Trophoblast cell (in vitro differentiated cells and primary cell): Measurements from ENCODE around the gene NIBAN1.

ENCODE experiments used
- DNase-seq, 2 donors: peaks; one replicate each; pipeline ENCODE4 v3.0.0-alpha.2; 2016
- H2AFZ ChIP-seq: 2 replicates; pipeline ENCODE4 v1.6.1; 2013; ENCODE audit warnings: low read length, moderate library complexity, mild to moderate bottlenecking; ENCODE audit not compliant: insufficient read depth, poor library complexity
- H2AK5ac ChIP-seq: 2 replicates; pipeline ENCODE4 v1.6.1; 2013; ENCODE audit warnings: mild to moderate bottlenecking, low read length
- H2BK120ac ChIP-seq: 2 replicates; pipeline ENCODE4 v1.6.1; 2013; ENCODE audit warnings: low read length, mild to moderate bottlenecking, moderate library complexity; ENCODE audit not compliant: insufficient read depth, poor library complexity
- H2BK12ac ChIP-seq: 2 replicates; pipeline ENCODE4 v1.6.1; 2013; ENCODE audit warnings: mild to moderate bottlenecking, low read length, moderate library complexity
- H2BK5ac ChIP-seq: 2 replicates; pipeline ENCODE4 v1.6.1; 2013; ENCODE audit warnings: low read length, low read depth, moderate library complexity, mild to moderate bottlenecking; ENCODE audit not compliant: poor library complexity
- H3K14ac ChIP-seq: 2 replicates; pipeline ENCODE4 v1.6.1; 2013; ENCODE audit warnings: mild to moderate bottlenecking, low read length
- H3K18ac ChIP-seq: 2 replicates; pipeline ENCODE4 v1.6.1; 2013; ENCODE audit warnings: mild to moderate bottlenecking, low read length
- H3K23ac ChIP-seq: 2 replicates; pipeline ENCODE4 v1.6.1; 2013; ENCODE audit warnings: low read length
- H3K27ac ChIP-seq: 2 replicates; pipeline ENCODE4 v1.5.1; 2013; ENCODE audit warnings: low read depth, mild to moderate bottlenecking, inconsistent platforms, low read length, moderate library complexity
- H3K27me3 ChIP-seq: 2 replicates; pipeline ENCODE4 v1.6.1; 2013; ENCODE audit warnings: inconsistent platforms, mild to moderate bottlenecking, low read length, moderate library complexity; ENCODE audit not compliant: insufficient read depth
- H3K36me3 ChIP-seq, 2 experiments: 1 replicate in 1 of 2; 2 replicates in 1 of 2; pipeline ENCODE4 v1.6.1; 2013; ENCODE audit warnings: low read length in 2 of 2, mild to moderate bottlenecking in 2 of 2, moderate library complexity in 1 of 2; ENCODE audit not compliant: insufficient read depth in 2 of 2, control insufficient read depth in 1 of 2
- H3K4ac ChIP-seq: 2 replicates; pipeline ENCODE4 v1.6.1; 2013; ENCODE audit warnings: low read depth, mild to moderate bottlenecking, low read length, moderate library complexity
- H3K4me1 ChIP-seq, 2 experiments: 1 replicate in 1 of 2; 2 replicates in 1 of 2; pipeline ENCODE4 v1.6.1; 2013; ENCODE audit warnings: low read length in 2 of 2, mild to moderate bottlenecking in 2 of 2, moderate library complexity in 1 of 2; ENCODE audit not compliant: insufficient read depth in 2 of 2, control insufficient read depth in 1 of 2
- H3K4me2 ChIP-seq: 2 replicates; pipeline ENCODE4 v1.6.1; 2013; ENCODE audit warnings: inconsistent platforms, mild to moderate bottlenecking, low read length, moderate library complexity
- H3K4me3 ChIP-seq: 2 replicates; pipeline ENCODE4 v1.5.1; 2013; ENCODE audit warnings: mild to moderate bottlenecking, low read depth, low read length, inconsistent platforms
- H3K79me1 ChIP-seq: one replicate; pipeline ENCODE4 v1.6.1; 2013; ENCODE audit warnings: low read length
- H3K79me2 ChIP-seq: 2 replicates; pipeline ENCODE4 v1.6.1; 2013; ENCODE audit warnings: low read length, mild to moderate bottlenecking; ENCODE audit not compliant: control insufficient read depth, insufficient read depth, poor library complexity
- H3K9ac ChIP-seq: 2 replicates; pipeline ENCODE4 v1.6.1; 2013; ENCODE audit warnings: mild to moderate bottlenecking, low read length
- H3K9me3 ChIP-seq: 2 replicates; pipeline ENCODE4 v1.6.1; 2013; ENCODE audit warnings: low read depth, mild to moderate bottlenecking, control low read depth, inconsistent platforms, low read length; ENCODE audit not compliant: insufficient read depth
- H4K12ac ChIP-seq: 2 replicates; pipeline ENCODE4 v1.6.1; 2013; ENCODE audit warnings: low read depth, mild to moderate bottlenecking, low read length, moderate library complexity
- H4K8ac ChIP-seq: 2 replicates; pipeline ENCODE4 v1.6.1; 2013; ENCODE audit warnings: low read depth, mild to moderate bottlenecking, low read length, moderate library complexity
- H4K91ac ChIP-seq: one replicate; pipeline ENCODE4 v1.6.1; 2013; ENCODE audit warnings: low read depth, mild to moderate bottlenecking, low read length, moderate library complexity
- WGBS: extraction: QIAGEN DNeasy Blood & Tissue Kit; methylation state at CpG from one replicate; pipeline ENCODE4 v1.1.7; 2013; ENCODE audit warnings: missing lambda C conversion rate; ENCODE audit not compliant: insufficient read length, insufficient coverage; ENCODE audit errors: extremely low coverage; 5-methylcytosine and 5-hydroxymethylcytosine counted together

NIBAN1 gene

GRCh38 chr1:184982002-184982954 is 8.0 kb upstream of the NIBAN1 start:
- Histone ChIP-seq H4K91ac (no peak overlapping the region), H2BK120ac (no peak overlapping the region), H3K4ac (no peak overlapping the region), H3K4me3 (no peak overlapping the region), H3K9me3 (no peaks in the 10 kb centered on the region), H3K4me1 (no peaks in the 10 kb centered on the region), H3K18ac (no peak overlapping the region), H2BK12ac (no peak overlapping the region), H3K79me1 (no peaks in the 10 kb centered on the region), H3K27me3 (no peaks in the 10 kb centered on the region), H3K27ac (no peak overlapping the region), H3K23ac (no peak overlapping the region), H2AFZ (no peak overlapping the region), H3K36me3 (no peaks in the 10 kb centered on the region), H4K12ac (no peak overlapping the region), H3K9ac (no peak overlapping the region), H2AK5ac (no peak overlapping the region), H4K8ac (no peak overlapping the region), H3K14ac (no peak overlapping the region), H3K4me2 (no peak overlapping the region), H2BK5ac (no peak overlapping the region), H3K79me2 (no peaks in the 10 kb centered on the region)
- peak; percentile 73 to 85 for DNase-seq
- no CpG with 5 or more reads among the region's 14 CpGs for WGBS

GRCh38 chr1:184980726-184981125 is 6.4 kb upstream of the NIBAN1 start:
- Histone ChIP-seq H2BK120ac (no peak overlapping the region), H3K18ac (no peak overlapping the region)

GRCh38 chr1:184975208-184975870 is 1.0 kb upstream of the NIBAN1 start:
- no peak overlapping the region for H2AK5ac ChIP-seq
- H4K12ac ChIP-seq, result no peak overlapping the region
- no peak for DNase-seq
- H3K4me1 ChIP-seq, result peaks cover 0 to 13% of the 10 kb centered on the region in 2 experiments
- H3K4me2 ChIP-seq, result no peak overlapping the region
- H3K4me3 ChIP-seq, result no peak overlapping the region
- H3K9me3 ChIP-seq, result no peaks in the 10 kb centered on the region
- H3K4ac ChIP-seq, result no peak overlapping the region
- no peak overlapping the region for H4K8ac ChIP-seq
- H3K14ac ChIP-seq, result no peak overlapping the region
- peaks cover 9% of the 10 kb centered on the region for H3K79me1 ChIP-seq
- no peaks in the 10 kb centered on the region for H3K36me3 ChIP-seq
- 100% methylated on average over 1 of the region's 6 CpGs for WGBS
- H4K91ac ChIP-seq, result no peak overlapping the region
- no peak overlapping the region for H2BK120ac ChIP-seq
- H3K18ac ChIP-seq, result no peak overlapping the region
- no peak overlapping the region for H2BK12ac ChIP-seq
- H2AFZ ChIP-seq, result no peak overlapping the region
- H3K9ac ChIP-seq, result no peak overlapping the region
- H3K27me3 ChIP-seq, result peaks cover 14% of the 10 kb centered on the region
- no peak overlapping the region for H2BK5ac ChIP-seq
- H3K27ac ChIP-seq, result no peak overlapping the region
- peaks cover 3% of the 10 kb centered on the region for H3K79me2 ChIP-seq
- no peak overlapping the region for H3K23ac ChIP-seq

More at GRCh38 chr1:184980726-184981125, 6.4 kb upstream of the NIBAN1 start:
- H3K79me1 ChIP-seq, result no peaks in the 10 kb centered on the region
- WGBS, result no CpG with 5 or more reads among the region's 1 CpG
- H2BK5ac ChIP-seq, result no peak overlapping the region
- no peak overlapping the region for H2AK5ac ChIP-seq
- H2BK12ac ChIP-seq, result no peak overlapping the region
- DNase-seq, result no peak
- no peak overlapping the region for H3K27ac ChIP-seq
- H3K9me3 ChIP-seq, result no peaks in the 10 kb centered on the region
- H3K4ac ChIP-seq, result no peak overlapping the region
- no peaks in the 10 kb centered on the region for H3K79me2 ChIP-seq
- H3K4me3 ChIP-seq, result no peak overlapping the region
- H3K36me3 ChIP-seq, result no peaks in the 10 kb centered on the region
- H4K91ac ChIP-seq, result no peak overlapping the region
- H3K4me2 ChIP-seq, result no peak overlapping the region
- no peaks in the 10 kb centered on the region for H3K4me1 ChIP-seq
- H4K8ac ChIP-seq, result no peak overlapping the region
- no peak overlapping the region for H3K14ac ChIP-seq
- H2AFZ ChIP-seq, result no peak overlapping the region
- peaks cover under 1% of the 10 kb centered on the region for H3K27me3 ChIP-seq
- H4K12ac ChIP-seq, result no peak overlapping the region
- H3K9ac ChIP-seq, result no peak overlapping the region
- H3K23ac ChIP-seq, result no peak overlapping the region

- no peak overlapping the region for H2BK5ac ChIP-seq
- H4K8ac ChIP-seq, result no peak overlapping the region
- no CpG with 5 or more reads among the region's 4 CpGs for WGBS
Observed at GRCh38 chr1:184974837-184975115, 468 bp upstream of the NIBAN1 start.

More at GRCh38 chr1:184974837-184975115, 468 bp upstream of the NIBAN1 start:
- no peak overlapping the region for H3K4ac ChIP-seq
- no peak overlapping the region for H2BK120ac ChIP-seq
- H3K4me1 ChIP-seq, result peaks cover 0 to 13% of the 10 kb centered on the region in 2 experiments
- no peaks in the 10 kb centered on the region for H3K9me3 ChIP-seq
- H4K91ac ChIP-seq, result no peak overlapping the region
- no peak overlapping the region for H3K14ac ChIP-seq
- H3K4me3 ChIP-seq, result no peak overlapping the region
- no peak overlapping the region for H4K12ac ChIP-seq
- peaks cover 9% of the 10 kb centered on the region for H3K79me1 ChIP-seq
- H3K18ac ChIP-seq, result no peak overlapping the region
- no peaks in the 10 kb centered on the region for H3K36me3 ChIP-seq
- peaks cover 3% of the 10 kb centered on the region for H3K79me2 ChIP-seq
- H3K23ac ChIP-seq, result no peak overlapping the region
- peaks cover 14% of the 10 kb centered on the region for H3K27me3 ChIP-seq
- H2AFZ ChIP-seq, result no peak overlapping the region
- no peak for DNase-seq
- H2BK12ac ChIP-seq, result no peak overlapping the region
- H3K27ac ChIP-seq, result no peak overlapping the region
- peak overlapping the region; percentile 92 for H3K4me2 ChIP-seq
- no peak overlapping the region for H3K9ac ChIP-seq
- H2AK5ac ChIP-seq, result no peak overlapping the region
